GM23248 (cell line): ENCODE data around the gene KCNK18. TPM values are rescaled to one million over a fixed set of nuclear protein-coding genes. Genes with fewer than 3 reads are reported as not detected.
"Not testable (repeated sequence)": the region's sequence is repeated elsewhere in the genome, so short reads cannot be mapped to it uniquely, and the experiment has no call there.

Experiments
- DNase-seq: peaks from one replicate; pipeline ENCODE4 v3.0.0-alpha.2; 2015
- H2AFZ ChIP-seq: fragments of 200-600 bp; sonication (generic); 2 replicates; pipeline ENCODE4 v1.6.1; 2016; ENCODE audit warnings: antibody characterized with exemption
- H3F3A ChIP-seq: fragments of 200-600 bp; sonication (generic); 2 replicates; pipeline ENCODE4 v1.6.1; 2016; ENCODE audit warnings: mild to moderate bottlenecking, antibody characterized with exemption, mixed run types; ENCODE audit not compliant: insufficient read depth
- H3K27ac ChIP-seq: fragments of 200-600 bp; sonication (generic); 2 replicates; pipeline ENCODE4 v1.5.1; 2016; ENCODE audit warnings: mild to moderate bottlenecking
- H3K27me3 ChIP-seq: fragments of 200-600 bp; sonication (generic); replicated peaks from 2 replicates; pipeline ENCODE4 v1.6.1; 2016; ENCODE audit warnings: mild to moderate bottlenecking; ENCODE audit not compliant: insufficient read depth
- H3K36me3 ChIP-seq: fragments of 200-600 bp; sonication (generic); 2 replicates; pipeline ENCODE4 v1.6.1; 2016; ENCODE audit warnings: low read depth, mild to moderate bottlenecking
- H3K4me1 ChIP-seq: fragments of 200-600 bp; sonication (generic); 2 replicates; pipeline ENCODE4 v1.6.1; 2016; ENCODE audit warnings: mild to moderate bottlenecking; ENCODE audit not compliant: insufficient read depth
- H3K4me2 ChIP-seq: fragments of 200-600 bp; sonication (generic); one replicate; pipeline ENCODE4 v1.6.1; 2016; ENCODE audit warnings: mild to moderate bottlenecking; ENCODE audit not compliant: unreplicated experiment
- H3K4me3 ChIP-seq: fragments of 200-600 bp; sonication (generic); 2 replicates; pipeline ENCODE4 v1.5.1; 2016; ENCODE audit warnings: mild to moderate bottlenecking
- H3K79me2 ChIP-seq: fragments of 200-600 bp; sonication (generic); 2 replicates; pipeline ENCODE4 v1.6.1; 2016; ENCODE audit warnings: mild to moderate bottlenecking; ENCODE audit not compliant: insufficient read depth
- H3K9ac ChIP-seq: fragments of 200-600 bp; sonication (generic); 2 replicates; pipeline ENCODE4 v1.6.1; 2016; ENCODE audit warnings: mild to moderate bottlenecking
- H3K9me2 ChIP-seq: fragments of 200-600 bp; sonication (generic); 2 replicates; pipeline ENCODE4 v1.6.1; 2016; ENCODE audit warnings: mixed run types, mild to moderate bottlenecking, moderate library complexity; ENCODE audit not compliant: insufficient read depth
- H3K9me3 ChIP-seq: fragments of 200-600 bp; sonication (generic); one replicate; pipeline ENCODE4 v1.6.1; 2017; ENCODE audit warnings: low read depth
- H4K20me1 ChIP-seq: fragments of 200-600 bp; sonication (generic); 2 replicates; pipeline ENCODE4 v1.6.0; 2016; ENCODE audit not compliant: insufficient read depth
- EZH2 ChIP-seq: fragments of 200-600 bp; sonication (generic); IDR thresholded peaks from 2 replicates; pipeline ENCODE4 v1.6.1; 2018; ENCODE audit warnings: antibody characterized with exemption, mild to moderate bottlenecking; ENCODE audit not compliant: insufficient read depth, poor library complexity, severe bottlenecking
- EZH2phosphoT487 ChIP-seq: fragments of 200-600 bp; sonication (generic); IDR thresholded peaks from 2 replicates; pipeline ENCODE4 v1.6.1; 2018; ENCODE audit warnings: antibody characterized with exemption, moderate library complexity, mild to moderate bottlenecking, low read depth; ENCODE audit not compliant: insufficient read depth
- WGBS, 2 experiments: methylation state at CpG; one replicate each; pipeline ENCODE4 v1.1.6; 2015 to 2017; ENCODE audit warnings: low lambda C conversion rate in 2 of 2, low coverage in 1 of 2; ENCODE audit errors: missing lambda C conversion rate in 2 of 2; 5-methylcytosine and 5-hydroxymethylcytosine counted together
- in situ Hi-C: fragments of 300-500 bp; cut with MboI; formaldehyde crosslinking; loops from 2 replicates; pipeline ENCODE4 v1.15.0; 2020
- polyA plus RNA-seq: library from polyadenylated mRNA; unstranded; fragments of >200 nt; fragmentation: Nextera tagmentation; extraction: Ambion mirVana; gene quantifications from 2 replicates; pipeline ENCODE4 v1.2.1, GENCODE V29; 2016
- total RNA-seq: library from RNA; depleted of rRNA; stranded (reverse); fragments of >200 nt; shearing (Covaris generic); gene quantifications from 2 replicates; pipeline ENCODE4 v1.2.3, GENCODE V29; 2014

The KCNK18 gene
- total and polyA plus RNA-seq, 2 experiments from 2014 or later: not detected

DNA sequence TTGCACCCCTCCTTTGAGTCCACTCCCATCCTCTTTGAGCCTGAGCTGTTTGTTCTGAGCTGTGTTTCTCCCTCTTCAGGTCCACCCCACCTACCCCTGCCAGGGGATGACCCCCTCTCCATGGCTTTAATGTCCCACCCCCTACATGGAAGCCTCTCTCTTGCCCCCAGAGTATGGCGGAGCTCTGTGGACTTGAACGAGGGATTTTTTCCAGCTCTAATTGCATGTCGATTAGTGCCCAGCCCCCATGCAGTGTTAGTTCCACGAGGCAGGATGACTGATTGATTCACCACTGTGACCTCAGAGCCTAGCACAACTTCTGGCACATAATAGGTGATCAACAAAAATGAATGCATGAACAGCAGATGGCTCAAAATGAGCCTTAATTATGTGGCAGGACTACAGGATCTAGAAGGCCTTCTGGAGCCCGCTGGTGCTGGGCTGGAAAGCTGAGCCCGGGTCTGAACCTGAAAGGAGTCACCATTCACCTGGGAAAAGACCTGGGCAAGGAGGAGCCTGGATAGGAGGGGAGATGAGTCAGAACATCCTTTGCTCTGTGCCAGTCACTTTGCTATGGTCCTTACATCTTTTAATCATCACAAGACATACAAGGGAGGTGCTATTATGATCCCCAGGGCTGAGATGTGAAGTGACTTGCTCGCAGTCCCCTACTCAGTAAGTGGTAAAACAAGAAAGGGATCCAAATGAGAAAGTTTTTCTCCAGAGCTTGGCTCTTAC lies 26.6 kb downstream of the KCNK18 start:
- WGBS, 2 experiments: 73 to 77% methylated on average over 7 of the region's 7 CpGs
- H3K27ac ChIP-seq: no peak overlapping the region
- no peak overlapping the region for H3K4me2 ChIP-seq
- H3K9me2 ChIP-seq: no peaks in the 10 kb centered on the region
- no peaks in the 10 kb centered on the region for H4K20me1 ChIP-seq
- H2AFZ ChIP-seq: no peak overlapping the region
- no peaks in the 10 kb centered on the region for H3F3A ChIP-seq
- peaks cover 17% of the 10 kb centered on the region; the same call in 1 of the 2 replicates for H3K27me3 ChIP-seq
- no peak overlapping the region for H3K4me3 ChIP-seq
- no peak for TF ChIP-seq EZH2
- H3K9ac ChIP-seq: no peak overlapping the region
- no peaks in the 10 kb centered on the region for H3K9me3 ChIP-seq
- no peaks in the 10 kb centered on the region for H3K79me2 ChIP-seq
- in situ Hi-C loops: loop anchor here (10.0 to 25.0 kb wide), 2 partner anchors 91 to 1038 kb away; no protein-coding TSS in a partner anchor
- no peak for DNase-seq
- H3K36me3 ChIP-seq: no peaks in the 10 kb centered on the region
- no peaks in the 10 kb centered on the region for H3K4me1 ChIP-seq

DNA sequence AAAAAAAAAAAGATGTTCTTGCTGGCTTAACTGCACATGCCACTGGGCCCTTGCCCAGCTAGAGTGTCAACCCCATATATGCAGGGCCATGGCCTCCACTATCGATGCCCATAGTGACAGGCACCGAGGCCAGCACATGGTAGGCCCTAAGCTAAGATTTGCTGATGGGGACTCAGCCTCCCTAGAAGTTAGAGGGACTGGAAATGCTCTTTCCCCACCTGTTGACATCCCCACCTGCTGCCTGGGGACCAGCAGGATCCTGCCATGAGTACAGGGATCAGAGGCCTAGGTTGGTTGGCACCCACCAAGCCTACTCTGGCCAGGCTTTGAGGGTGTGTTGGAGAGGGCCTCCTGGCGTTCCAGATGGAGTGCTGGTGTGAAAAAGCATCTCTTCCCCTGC lies 27.6 kb downstream of the KCNK18 start:
- no peak overlapping the region for H3K9ac ChIP-seq
- in situ Hi-C loops: loop anchor here (10.0 to 25.0 kb wide), 2 partner anchors 90 to 1037 kb away; no protein-coding TSS in a partner anchor
- no peaks in the 10 kb centered on the region for H3F3A ChIP-seq
- H2AFZ ChIP-seq: no peak overlapping the region
- no peak for TF ChIP-seq EZH2
- TF ChIP-seq EZH2phosphoT487: no peak
- DNase-seq: no peak
- H3K9me2 ChIP-seq: no peaks in the 10 kb centered on the region
- no peaks in the 10 kb centered on the region for H3K36me3 ChIP-seq
- H3K27me3 ChIP-seq: peaks cover 22% of the 10 kb centered on the region
- WGBS, 2 experiments: 57% methylated on average over 3 of the region's 3 CpGs
- H3K27ac ChIP-seq: no peak overlapping the region
- no peaks in the 10 kb centered on the region for H4K20me1 ChIP-seq
- no peaks in the 10 kb centered on the region for H3K79me2 ChIP-seq
- no peaks in the 10 kb centered on the region for H3K9me3 ChIP-seq
- no peaks in the 10 kb centered on the region for H3K4me1 ChIP-seq
- no peak overlapping the region for H3K4me3 ChIP-seq
- no peak overlapping the region for H3K4me2 ChIP-seq

GRCh38 chr10:117226813-117227451 lies 29.6 kb downstream of the KCNK18 start:
- Histone ChIP-seq H3K9me2 (no peaks in the 10 kb centered on the region), H3K27me3 (peaks cover 34% of the 10 kb centered on the region), H3F3A (no peaks in the 10 kb centered on the region), H2AFZ (no peak overlapping the region), H3K27ac (no peak overlapping the region), H3K9me3 (no peaks in the 10 kb centered on the region), H3K79me2 (no peaks in the 10 kb centered on the region), H3K4me1 (no peaks in the 10 kb centered on the region), H3K4me3 (no peak overlapping the region), H3K9ac (no peak overlapping the region), H3K4me2 (no peak overlapping the region), H4K20me1 (no peaks in the 10 kb centered on the region), H3K36me3 (no peaks in the 10 kb centered on the region)
- WGBS, 2 experiments: 9 to 13% methylated on average over 10 of the region's 10 CpGs
- TF ChIP-seq EZH2 (no peak), EZH2phosphoT487 (no peak)
- DNase-seq: peak; percentile 81
- in situ Hi-C loops: loop anchor here (10.0 kb wide), 1 partner anchor 88 kb away; no protein-coding TSS in a partner anchor

- in situ Hi-C loops: loop anchor here (10.0 kb wide), 1 partner anchor 87 kb away; no protein-coding TSS in a partner anchor
- H3K9me3 ChIP-seq: no peaks in the 10 kb centered on the region
- H3K4me3 ChIP-seq: no peak overlapping the region
- H3K79me2 ChIP-seq: no peaks in the 10 kb centered on the region
- no peaks in the 10 kb centered on the region for H3K4me1 ChIP-seq
- peaks cover 33% of the 10 kb centered on the region for H3K27me3 ChIP-seq
- H3K9me2 ChIP-seq: no peaks in the 10 kb centered on the region
- no peaks in the 10 kb centered on the region for H3K36me3 ChIP-seq
- no peaks in the 10 kb centered on the region for H3F3A ChIP-seq
- no peak overlapping the region for H3K9ac ChIP-seq
- H3K4me2 ChIP-seq: no peak overlapping the region
- no peak overlapping the region for H3K27ac ChIP-seq
- no peak overlapping the region for H2AFZ ChIP-seq
- TF ChIP-seq EZH2phosphoT487 (no peak), EZH2 (no peak)
- no peaks in the 10 kb centered on the region for H4K20me1 ChIP-seq
- no peak for DNase-seq
These were observed 30.9 kb downstream of the KCNK18 start for GRCh38 chr10:117228210-117228609.

DNA sequence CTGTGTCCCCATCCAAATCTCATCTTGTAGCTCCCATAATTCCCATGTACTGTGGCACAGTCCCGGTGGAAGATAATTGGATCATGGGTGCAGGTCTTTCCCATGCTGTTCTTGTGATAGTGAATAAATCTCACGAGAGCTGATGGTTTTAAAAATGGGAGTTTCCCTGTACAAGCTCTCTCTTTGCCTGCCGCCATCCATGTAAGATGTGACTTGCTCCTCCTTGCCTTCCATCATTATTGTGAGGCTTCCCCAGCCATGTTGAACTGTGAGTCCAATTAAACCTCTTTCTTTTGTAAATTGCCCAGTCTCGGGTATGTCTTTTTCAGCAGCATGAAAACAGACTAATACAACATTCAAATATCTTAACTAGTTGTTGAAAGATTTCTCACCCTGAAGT lies 32.8 kb downstream of the KCNK18 start:
- H3K4me3 ChIP-seq, H3K4me2 ChIP-seq, DNase-seq, H3F3A ChIP-seq, H3K4me1 ChIP-seq, H3K36me3 ChIP-seq, H3K9me2 ChIP-seq, H4K20me1 ChIP-seq, H3K79me2 ChIP-seq, H3K27ac ChIP-seq, H2AFZ ChIP-seq, H3K9ac ChIP-seq, H3K9me3 ChIP-seq, in situ Hi-C loops: not testable (repeated sequence)
- 65 to 71% methylated on average over 4 of the region's 4 CpGs for WGBS, 2 experiments
- H3K27me3 ChIP-seq: peaks cover 41% of the 10 kb centered on the region
